Kidney (tissue), 14 donors: ENCODE measurements around the gene DPY19L1. TPM values are rescaled to one million over a fixed set of nuclear protein-coding genes. Genes with fewer than 3 reads are reported as not detected.
"Not testable (repeated sequence)": the region's sequence is repeated elsewhere in the genome, so short reads cannot be mapped to it uniquely, and the experiment has no call there.

Experiments used
- DNase-seq, 5 donors: peaks; one replicate each; pipeline ENCODE4 v3.0.0-alpha.2; 2013 to 2020
- FAIRE-seq: peaks from 2 replicates; lab custom pipeline; 2012; peaks lifted over from hg19 to GRCh38; lab: Jason Lieb, UNC
- H3K27ac ChIP-seq, 2 donors: one replicate each; pipeline ENCODE4 v1.7.0; 2013; ENCODE audit warnings: low read depth in 2 of 2, low read length in 2 of 2, inconsistent platforms in 1 of 2
- H3K27me3 ChIP-seq: one replicate; pipeline ENCODE4 v1.7.1; 2013; ENCODE audit warnings: low read length, inconsistent platforms; ENCODE audit not compliant: control insufficient read depth, insufficient read depth
- H3K36me3 ChIP-seq, 3 donors: one replicate each; pipeline versions ENCODE4 v1.7.0 to v1.7.1; 2013; ENCODE audit warnings: low read length in 3 of 3, control low read depth in 1 of 3, inconsistent platforms in 1 of 3; ENCODE audit not compliant: insufficient read depth in 3 of 3, control insufficient read depth in 2 of 3
- H3K4me1 ChIP-seq, 3 donors: one replicate each; pipeline versions ENCODE4 v1.7.0 to v1.7.1; 2013; ENCODE audit warnings: low read length in 3 of 3, inconsistent platforms in 1 of 3, low read depth in 1 of 3; ENCODE audit not compliant: control insufficient read depth in 2 of 3, insufficient read depth in 2 of 3
- H3K4me3 ChIP-seq, 3 donors: one replicate each; pipeline versions ENCODE4 v1.7.0 to v1.8.1; 2013; ENCODE audit warnings: low read length in 3 of 3, control low read depth in 1 of 3, inconsistent platforms in 1 of 3
- H3K9ac ChIP-seq, 3 donors: one replicate each; pipeline versions ENCODE4 v1.7.0 to v1.7.1; 2013; ENCODE audit warnings: low read length in 3 of 3, control low read depth in 1 of 3, inconsistent platforms in 1 of 3
- H3K9me3 ChIP-seq, 3 donors: one replicate each; pipeline versions ENCODE4 v1.7.0 to v1.7.1; 2013; ENCODE audit warnings: low read length in 3 of 3, control low read depth in 1 of 3, inconsistent platforms in 1 of 3; ENCODE audit not compliant: control insufficient read depth in 2 of 3, insufficient read depth in 1 of 3
- intact Hi-C: fragments of 100-400 bp; cut with DNase I; formaldehyde crosslinking; loops from one replicate; pipeline ENCODE4 v1.11.1; 2022
- polyA plus RNA-seq: library from polyadenylated mRNA; stranded (reverse); fragments of 350-450 nt; fragmentation: Illumina TruSeq; extraction: RNeasy Lipid Tissue Mini Kit (QIAGEN cat#74804); gene quantifications from one replicate; pipeline ENCODE4 v1.2.3, GENCODE V29; 2014; ENCODE audit warnings: low read depth, low replicate concordance; ENCODE audit not compliant: insufficient read depth
- total RNA-seq: library from RNA; stranded (reverse); fragmentation: NEBNext Ultra II Directional; extraction: Animal tissue kit (Norgen Biotek cat#: 25700); gene quantifications from one replicate; pipeline ENCODE4 v1.2.1, GENCODE V29; 2021
- TF ChIP-seq, protein P1 (sequence below): IDR thresholded peaks from 3 replicates; pipeline ENCODE4 v1.5.1; 2012; ENCODE audit warnings: mild to moderate bottlenecking, moderate library complexity, borderline replicate concordance; ENCODE audit not compliant: insufficient read depth; ENCODE audit errors: extremely low read depth
- donor health status: control.
- donor health status: control.
- donor health status: control.
- donor health status: control.
- donor health status: control.
- donor health status: DM: yes; HTN: yes; CAD: no.
- donor health status: Normal renal cell carcinoma (clear cell type).

DPY19L1 gene
- total and polyA plus RNA-seq, 2 donors from 2014 or later, result 5.0 to 32.4 TPM

DNA sequence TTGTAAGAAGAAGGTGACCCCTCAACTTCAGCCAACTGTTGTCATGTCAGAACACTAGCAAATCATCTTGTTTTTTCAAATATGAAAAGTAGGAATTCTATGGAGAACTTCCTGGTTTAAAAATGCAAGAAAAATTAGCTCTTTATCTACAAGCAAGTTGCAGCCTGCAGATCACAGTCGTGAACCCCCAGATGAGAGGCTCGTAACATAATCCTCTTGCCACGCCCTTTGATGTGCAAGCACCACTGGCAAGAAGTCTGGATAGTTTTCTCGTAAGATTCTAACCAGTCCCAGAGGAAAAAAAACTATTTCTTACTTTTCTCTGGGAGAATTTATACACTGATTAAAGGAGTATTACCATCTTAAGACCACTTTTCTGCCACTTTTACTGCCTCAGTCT, 132.3 kb downstream of the DPY19L1 start:
- intact Hi-C loops, result no loop called here
- no peak for FAIRE-seq
- TF ChIP-seq, protein P1, sequence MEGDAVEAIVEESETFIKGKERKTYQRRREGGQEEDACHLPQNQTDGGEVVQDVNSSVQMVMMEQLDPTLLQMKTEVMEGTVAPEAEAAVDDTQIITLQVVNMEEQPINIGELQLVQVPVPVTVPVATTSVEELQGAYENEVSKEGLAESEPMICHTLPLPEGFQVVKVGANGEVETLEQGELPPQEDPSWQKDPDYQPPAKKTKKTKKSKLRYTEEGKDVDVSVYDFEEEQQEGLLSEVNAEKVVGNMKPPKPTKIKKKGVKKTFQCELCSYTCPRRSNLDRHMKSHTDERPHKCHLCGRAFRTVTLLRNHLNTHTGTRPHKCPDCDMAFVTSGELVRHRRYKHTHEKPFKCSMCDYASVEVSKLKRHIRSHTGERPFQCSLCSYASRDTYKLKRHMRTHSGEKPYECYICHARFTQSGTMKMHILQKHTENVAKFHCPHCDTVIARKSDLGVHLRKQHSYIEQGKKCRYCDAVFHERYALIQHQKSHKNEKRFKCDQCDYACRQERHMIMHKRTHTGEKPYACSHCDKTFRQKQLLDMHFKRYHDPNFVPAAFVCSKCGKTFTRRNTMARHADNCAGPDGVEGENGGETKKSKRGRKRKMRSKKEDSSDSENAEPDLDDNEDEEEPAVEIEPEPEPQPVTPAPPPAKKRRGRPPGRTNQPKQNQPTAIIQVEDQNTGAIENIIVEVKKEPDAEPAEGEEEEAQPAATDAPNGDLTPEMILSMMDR, result no peak

GRCh38 chr7:34903921-34904320, 133.4 kb downstream of the DPY19L1 start:
- FAIRE-seq, H3K27ac ChIP-seq, H3K4me3 ChIP-seq, H3K36me3 ChIP-seq, H3K9ac ChIP-seq, H3K9me3 ChIP-seq, H3K4me1 ChIP-seq, intact Hi-C loops, H3K27me3 ChIP-seq, DNase-seq: not testable (repeated sequence)

More for the DNA sequence above, 132.3 kb downstream of the DPY19L1 start:
- Histone ChIP-seq H3K4me3 (no peak overlapping the region), H3K27ac (no peak overlapping the region), H3K9ac (no peak overlapping the region), H3K36me3 (no peaks in the 10 kb centered on the region), H3K9me3 (no peaks in the 10 kb centered on the region), H3K4me1 (no peaks in the 10 kb centered on the region), H3K27me3 (no peaks in the 10 kb centered on the region)
- DNase-seq, result no peak

GRCh38 chr7:34902182-34902581, 135.1 kb downstream of the DPY19L1 start:
- Histone ChIP-seq H3K27me3 (no peaks in the 10 kb centered on the region), H3K27ac (no peak overlapping the region), H3K36me3 (no peaks in the 10 kb centered on the region), H3K4me1 (no peaks in the 10 kb centered on the region), H3K9ac (no peak overlapping the region), H3K4me3 (no peak overlapping the region), H3K9me3 (no peaks in the 10 kb centered on the region)
- FAIRE-seq (no peak), DNase-seq (no peak)
- intact Hi-C loops, result no loop called here
- TF ChIP-seq, protein P1, result no peak

DNA sequence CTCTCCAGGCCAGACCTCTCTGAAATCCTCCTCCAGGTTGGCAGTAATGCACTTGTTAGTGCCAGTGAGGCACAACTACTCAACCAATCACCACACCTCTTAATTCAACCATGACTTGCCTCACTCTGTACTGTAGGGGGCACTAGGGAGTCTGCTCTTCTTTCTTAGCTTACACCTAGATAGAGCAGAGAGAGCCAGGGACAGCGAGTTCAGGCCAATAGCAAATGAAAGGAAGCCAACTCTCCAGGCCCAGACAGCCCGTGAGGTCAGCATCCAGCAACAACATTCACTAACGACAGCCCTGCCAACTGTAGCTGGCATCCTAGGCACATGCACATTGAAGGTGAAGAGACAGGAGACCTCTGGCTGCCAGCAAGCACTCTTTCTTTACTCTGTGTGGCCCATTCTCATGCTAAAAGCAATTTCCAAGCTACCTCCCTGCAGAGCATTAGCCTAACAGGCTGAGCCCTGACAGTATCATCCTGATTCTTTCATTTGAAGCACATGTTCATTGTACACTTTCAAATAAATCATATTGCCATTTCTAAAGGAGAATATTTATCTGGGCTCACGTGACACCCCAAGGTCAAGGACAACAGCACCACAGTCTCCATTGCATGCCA, 136.3 kb downstream of the DPY19L1 start:
- DNase-seq (no peak), FAIRE-seq (no peak)
- Histone ChIP-seq H3K27me3 (no peaks in the 10 kb centered on the region), H3K4me3 (no peak overlapping the region), H3K9ac (no peak overlapping the region), H3K36me3 (no peaks in the 10 kb centered on the region), H3K27ac (no peak overlapping the region), H3K4me1 (no peaks in the 10 kb centered on the region), H3K9me3 (no peaks in the 10 kb centered on the region)
- TF ChIP-seq, protein P1, result no peak
- intact Hi-C loops, result no loop called here
